Neural crest cell (in vitro differentiated cells): ENCODE results near the gene WARS2. TPM values are rescaled to one million over a fixed set of nuclear protein-coding genes. Genes with fewer than 3 reads are reported as not detected.
"Not testable (repeated sequence)": the region's sequence is repeated elsewhere in the genome, so short reads cannot be mapped to it uniquely, and the experiment has no call there.

Experiments used
- DNase-seq: peaks from one replicate; pipeline ENCODE4 v3.0.0; 2021; ENCODE audit warnings: low read depth, mixed read lengths, low spot score
- H3K27ac Mint-ChIP-seq: one replicate; pipeline ENCODE4 v1.8.0; 2021; ENCODE audit warnings: mild to moderate bottlenecking, mixed read lengths; ENCODE audit not compliant: unreplicated experiment
- H3K27me3 Mint-ChIP-seq: 2 replicates; pipeline ENCODE4 v1.8.0; 2021; ENCODE audit warnings: low read depth, mild to moderate bottlenecking, mixed read lengths
- H3K36me3 Mint-ChIP-seq: 2 replicates; pipeline ENCODE4 v1.8.0; 2021; ENCODE audit warnings: low read depth, mild to moderate bottlenecking, mixed read lengths
- H3K4me1 Mint-ChIP-seq: 2 replicates; pipeline ENCODE4 v1.8.0; 2021; ENCODE audit warnings: mixed read lengths
- H3K4me3 Mint-ChIP-seq: one replicate; pipeline ENCODE4 v1.8.0; 2021; ENCODE audit warnings: mild to moderate bottlenecking, mixed read lengths
- H3K9me3 Mint-ChIP-seq: 2 replicates; pipeline ENCODE4 v1.8.0; 2021; ENCODE audit warnings: mixed read lengths
- total RNA-seq: library from RNA; stranded (reverse); gene quantifications from 2 replicates; pipeline ENCODE4 v1.2.1, GENCODE V29; 2021
- TF ChIP-seq, protein P1 (sequence below): fragments of 200-600 bp; sonication (generic); conservative IDR thresholded peaks from 2 replicates; pipeline ENCODE4 v1.5.0; 2021; ENCODE audit warnings: antibody characterized with exemption, mild to moderate bottlenecking

Gene WARS2
- total RNA-seq, 1 donor from 2014 or later: 12.3 TPM

- Mint-ChIP-seq H3K27me3 (no peaks in the 10 kb centered on the region), H3K4me3 (no peak overlapping the region), H3K36me3 (peaks cover 43% of the 10 kb centered on the region), H3K4me1 (no peaks in the 10 kb centered on the region), H3K9me3 (peaks cover 14% of the 10 kb centered on the region), H3K27ac (no peak overlapping the region)
- TF ChIP-seq, protein P1, sequence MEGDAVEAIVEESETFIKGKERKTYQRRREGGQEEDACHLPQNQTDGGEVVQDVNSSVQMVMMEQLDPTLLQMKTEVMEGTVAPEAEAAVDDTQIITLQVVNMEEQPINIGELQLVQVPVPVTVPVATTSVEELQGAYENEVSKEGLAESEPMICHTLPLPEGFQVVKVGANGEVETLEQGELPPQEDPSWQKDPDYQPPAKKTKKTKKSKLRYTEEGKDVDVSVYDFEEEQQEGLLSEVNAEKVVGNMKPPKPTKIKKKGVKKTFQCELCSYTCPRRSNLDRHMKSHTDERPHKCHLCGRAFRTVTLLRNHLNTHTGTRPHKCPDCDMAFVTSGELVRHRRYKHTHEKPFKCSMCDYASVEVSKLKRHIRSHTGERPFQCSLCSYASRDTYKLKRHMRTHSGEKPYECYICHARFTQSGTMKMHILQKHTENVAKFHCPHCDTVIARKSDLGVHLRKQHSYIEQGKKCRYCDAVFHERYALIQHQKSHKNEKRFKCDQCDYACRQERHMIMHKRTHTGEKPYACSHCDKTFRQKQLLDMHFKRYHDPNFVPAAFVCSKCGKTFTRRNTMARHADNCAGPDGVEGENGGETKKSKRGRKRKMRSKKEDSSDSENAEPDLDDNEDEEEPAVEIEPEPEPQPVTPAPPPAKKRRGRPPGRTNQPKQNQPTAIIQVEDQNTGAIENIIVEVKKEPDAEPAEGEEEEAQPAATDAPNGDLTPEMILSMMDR: no peak
- no peak for DNase-seq
These were observed 40.8 kb upstream of the WARS2 start for GRCh38 chr1:119181218-119181617.

GRCh38 chr1:119179051-119179450, 38.6 kb upstream of the WARS2 start:
- H3K36me3 Mint-ChIP-seq: peaks cover 51% of the 10 kb centered on the region
- H3K9me3 Mint-ChIP-seq: peaks cover 14% of the 10 kb centered on the region
- H3K27ac Mint-ChIP-seq: no peak overlapping the region
- H3K4me3 Mint-ChIP-seq: no peak overlapping the region
- no peaks in the 10 kb centered on the region for H3K4me1 Mint-ChIP-seq
- no peak for DNase-seq
- TF ChIP-seq, protein P1: no peak
- no peaks in the 10 kb centered on the region for H3K27me3 Mint-ChIP-seq

DNA sequence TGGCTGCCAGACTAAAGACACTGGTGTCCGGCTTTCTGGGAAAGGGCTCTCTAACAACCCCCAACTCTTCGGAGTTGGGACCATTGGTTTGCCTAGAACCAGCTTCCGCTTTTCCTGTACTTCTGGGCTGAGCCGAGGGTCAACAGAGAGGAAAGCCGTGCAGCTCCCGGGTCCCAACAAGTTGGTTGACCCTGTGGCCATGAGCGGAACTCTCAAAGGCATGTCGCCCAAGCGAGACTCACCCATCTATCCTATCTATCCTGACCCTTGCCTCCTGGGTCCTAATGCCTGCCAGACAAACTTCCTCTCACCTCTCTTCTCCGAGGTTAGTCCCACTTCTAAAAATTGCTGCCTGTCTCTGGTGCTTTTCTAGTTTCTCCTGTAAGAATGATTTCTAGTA, 32.5 kb upstream of the WARS2 start:
- H3K36me3 Mint-ChIP-seq: peaks cover 47% of the 10 kb centered on the region
- not testable (repeated sequence) for H3K4me3 Mint-ChIP-seq, H3K9me3 Mint-ChIP-seq, DNase-seq, H3K4me1 Mint-ChIP-seq, H3K27me3 Mint-ChIP-seq, H3K27ac Mint-ChIP-seq

- DNase-seq, H3K27me3 Mint-ChIP-seq, H3K27ac Mint-ChIP-seq, H3K4me3 Mint-ChIP-seq, H3K4me1 Mint-ChIP-seq, H3K9me3 Mint-ChIP-seq: not testable (repeated sequence)
- peaks cover 43% of the 10 kb centered on the region for H3K36me3 Mint-ChIP-seq
These were observed 31.0 kb upstream of the WARS2 start for GRCh38 chr1:119171381-119172010.

DNA sequence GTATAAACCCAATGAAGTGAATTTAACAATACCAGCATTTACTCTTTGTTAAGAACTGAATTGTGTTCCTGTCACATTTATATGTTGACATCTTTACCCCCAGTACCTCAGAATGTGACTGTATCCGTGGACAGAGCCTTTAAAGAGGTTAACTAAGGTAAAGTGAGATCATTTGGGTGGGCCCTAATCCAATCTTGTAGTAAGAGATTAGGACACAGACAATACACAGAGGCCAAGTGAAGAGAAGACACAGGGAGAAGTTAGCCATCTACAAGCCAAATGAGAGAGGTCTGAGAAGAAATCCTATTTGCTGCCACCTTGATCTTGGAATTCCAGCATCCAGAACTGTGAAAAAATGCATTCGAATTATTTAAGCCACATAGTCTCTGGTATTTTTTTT, 22.9 kb upstream of the WARS2 start:
- H3K27me3 Mint-ChIP-seq: no peaks in the 10 kb centered on the region
- H3K9me3 Mint-ChIP-seq: no peaks in the 10 kb centered on the region
- no peak overlapping the region for H3K4me3 Mint-ChIP-seq
- peaks cover 14% of the 10 kb centered on the region for H3K36me3 Mint-ChIP-seq
- DNase-seq: no peak
- no peak overlapping the region for H3K27ac Mint-ChIP-seq
- TF ChIP-seq, protein P1: no peak
- H3K4me1 Mint-ChIP-seq: no peaks in the 10 kb centered on the region

GRCh38 chr1:119160866-119161265, 20.4 kb upstream of the WARS2 start:
- Mint-ChIP-seq H3K36me3 (peaks cover 22% of the 10 kb centered on the region), H3K27ac (no peak overlapping the region), H3K9me3 (peaks cover 1% of the 10 kb centered on the region), H3K27me3 (no peaks in the 10 kb centered on the region), H3K4me3 (no peak overlapping the region), H3K4me1 (no peaks in the 10 kb centered on the region)
- no peak for DNase-seq
- TF ChIP-seq, protein P1: no peak
